Left lung (tissue), 10 donors: ENCODE results near the gene OGA. TPM values are rescaled to one million over a fixed set of nuclear protein-coding genes. Genes with fewer than 3 reads are reported as not detected.
A peak's percentile ranks its signal among the peaks of the same experiment; 100 is the strongest.

Experiments used
- ATAC-seq: fragments of 200-7000 bp; cut with Tn5 transposase; one replicate; pipeline ENCODE4 v1.9.1; 2020; ENCODE audit warnings: moderate library complexity
- DNase-seq, 4 donors: peaks; one replicate each; pipeline ENCODE4 v3.0.0-alpha.2; 2013 to 2020
- H3K27ac ChIP-seq, 2 donors: fragments of 200-600 bp; sonication (generic) in 1 of 2; one replicate each; pipeline versions ENCODE4 v1.5.0 to v1.8.0; 2020 to 2021
- H3K27me3 ChIP-seq, 2 donors: fragments of 200-600 bp; sonication (generic) in 1 of 2; one replicate each; pipeline versions ENCODE4 v1.5.0 to v1.8.0; 2020 to 2021
- H3K36me3 ChIP-seq, 2 donors: fragments of 200-600 bp; sonication (generic) in 1 of 2; one replicate each; pipeline versions ENCODE4 v1.5.0 to v1.8.0; 2020 to 2021
- H3K4me1 ChIP-seq, 2 donors: fragments of 200-600 bp; one replicate each; pipeline ENCODE4 v1.8.0; 2021
- H3K4me3 ChIP-seq, 2 donors: fragments of 200-600 bp; sonication (generic) in 1 of 2; one replicate each; pipeline versions ENCODE4 v1.5.0 to v1.8.0; 2020 to 2021; ENCODE audit warnings: mild to moderate bottlenecking in 1 of 2
- H3K9me3 ChIP-seq, 2 donors: fragments of 200-600 bp; sonication (generic) in 1 of 2; one replicate each; pipeline versions ENCODE4 v1.5.0 to v1.8.0; 2020 to 2021
- CTCF ChIP-seq, 2 donors: fragments of 200-600 bp; sonication (generic) in 1 of 2; IDR thresholded peaks; one replicate each; pipeline versions ENCODE4 v1.5.0 to v1.8.0; 2021; ENCODE audit warnings: antibody characterized with exemption in 2 of 2
- intact Hi-C, 2 donors: fragments of 100-400 bp; cut with DNase I; formaldehyde crosslinking; loops; one replicate each; pipeline versions ENCODE4 v1.11.2 to v1.14.2; 2022
- polyA plus RNA-seq, 6 donors: library from polyadenylated mRNA; unstranded; fragments of 120-200 nt; gene quantifications; one replicate each; pipeline ENCODE4 v1.2.1, GENCODE V29; 2013; ENCODE audit not compliant: insufficient read length in 6 of 6
- total RNA-seq, 2 donors: library from RNA; stranded (reverse); fragmentation: NEBNext Ultra II Directional; extraction: Animal tissue kit (Norgen Biotek cat#: 25700); gene quantifications; one replicate each; pipeline ENCODE4 v1.2.1, GENCODE V29; 2021
- donor health status: DM: no; HTN: yes; CAD: no.
- donor health status: DM: no; HTN: no; CAD: no.

OGA gene
- total and polyA plus RNA-seq, 8 donors = 72.6 to 288 (median 232) TPM

GRCh38 chr10:101767600-101767945, 50.7 kb downstream of the OGA start:
- ATAC-seq = peak; percentile 71

GRCh38 chr10:101766753-101767599, 51.3 kb downstream of the OGA start:
- peak; percentile 80 for ATAC-seq
- no peak for TF ChIP-seq CTCF (IDR thresholded peaks at IDR 0.05)

More at GRCh38 chr10:101767600-101767945, 50.7 kb downstream of the OGA start:
- no peaks in the 10 kb centered on the region for H3K36me3 ChIP-seq
- no peak overlapping the region for H3K4me3 ChIP-seq
- TF ChIP-seq CTCF (IDR thresholded peaks at IDR 0.05) = no peak
- no peak overlapping the region for H3K27ac ChIP-seq
- intact Hi-C loops = no loop called here
- no peaks in the 10 kb centered on the region for H3K4me1 ChIP-seq
- H3K27me3 ChIP-seq = peaks cover 19 to 78% of the 10 kb centered on the region in 2 donors
- no peaks in the 10 kb centered on the region for H3K9me3 ChIP-seq
- peak in 1 of 4 donors; percentile 42 for DNase-seq

GRCh38 chr10:101766306-101766705, 51.9 kb downstream of the OGA start:
- Histone ChIP-seq H3K27ac (no peak overlapping the region), H3K4me1 (no peaks in the 10 kb centered on the region), H3K27me3 (peaks cover 6 to 70% of the 10 kb centered on the region in 2 donors), H3K9me3 (no peaks in the 10 kb centered on the region), H3K36me3 (no peaks in the 10 kb centered on the region), H3K4me3 (no peak overlapping the region)
- DNase-seq = no peak
- ATAC-seq = no peak
- intact Hi-C loops = no loop called here
- TF ChIP-seq CTCF (IDR thresholded peaks at IDR 0.05) = no peak

More at GRCh38 chr10:101766753-101767599, 51.3 kb downstream of the OGA start:
- Histone ChIP-seq H3K4me1 (no peaks in the 10 kb centered on the region), H3K27ac (no peak overlapping the region), H3K9me3 (no peaks in the 10 kb centered on the region), H3K36me3 (no peaks in the 10 kb centered on the region), H3K27me3 (peaks cover 13 to 72% of the 10 kb centered on the region in 2 donors), H3K4me3 (no peak overlapping the region)
- DNase-seq = no peak
- intact Hi-C loops = no loop called here

GRCh38 chr10:101763141-101763846, 55.0 kb downstream of the OGA start:
- Histone ChIP-seq H3K4me3 (no peak overlapping the region), H3K27ac (no peak overlapping the region), H3K27me3 (peaks cover 0 to 43% of the 10 kb centered on the region in 2 donors), H3K36me3 (no peaks in the 10 kb centered on the region), H3K9me3 (no peaks in the 10 kb centered on the region), H3K4me1 (no peaks in the 10 kb centered on the region)
- no peak for TF ChIP-seq CTCF (IDR thresholded peaks at IDR 0.05)
- intact Hi-C loops = no loop called here
- no peak for DNase-seq
- no peak for ATAC-seq

- intact Hi-C loops = no loop called here
- no peak for DNase-seq
- no peak overlapping the region for H3K27ac ChIP-seq
- peaks cover 0 to 38% of the 10 kb centered on the region in 2 donors for H3K27me3 ChIP-seq
- no peaks in the 10 kb centered on the region for H3K9me3 ChIP-seq
- no peak for TF ChIP-seq CTCF (IDR thresholded peaks at IDR 0.05)
- no peaks in the 10 kb centered on the region for H3K36me3 ChIP-seq
- no peaks in the 10 kb centered on the region for H3K4me1 ChIP-seq
- ATAC-seq = no peak
- no peak overlapping the region for H3K4me3 ChIP-seq
Observed at GRCh38 chr10:101762736-101763135, 55.5 kb downstream of the OGA start.
